Psoas muscle (tissue), 8 donors: ENCODE measurements around the gene ROR2. TPM values are rescaled to one million over a fixed set of nuclear protein-coding genes. Genes with fewer than 3 reads are reported as not detected.
"Not testable (repeated sequence)": the region's sequence is repeated elsewhere in the genome, so short reads cannot be mapped to it uniquely, and the experiment has no call there.

Experiments used
- ATAC-seq, 4 donors: fragments of 200-7000 bp; cut with Tn5 transposase; one replicate each; pipeline ENCODE4 v1.9.1; 2020; ENCODE audit warnings: moderate library complexity in 3 of 4, mild to moderate bottlenecking in 2 of 4
- DNase-seq, 2 donors: peaks; one replicate each; pipeline ENCODE4 v3.0.0-alpha.2; 2020
- H3K27ac ChIP-seq: fragments of 200-600 bp; one replicate; pipeline ENCODE4 v1.8.0; 2022
- H3K27me3 ChIP-seq, 3 donors: fragments of 200-600 bp in 1 of 3; one replicate each; pipeline versions ENCODE4 v1.6.1 to v1.8.0; 2013 to 2022; ENCODE audit warnings: low read length in 2 of 3, mild to moderate bottlenecking in 2 of 3, moderate library complexity in 1 of 3; ENCODE audit not compliant: insufficient read depth in 3 of 3
- H3K36me3 ChIP-seq, 2 donors: fragments of 200-600 bp in 1 of 2; one replicate each; pipeline versions ENCODE4 v1.6.1 to v1.8.0; 2013 to 2022; ENCODE audit warnings: low read depth in 1 of 2, mild to moderate bottlenecking in 1 of 2, moderate library complexity in 1 of 2; ENCODE audit not compliant: insufficient read depth in 1 of 2
- H3K4me1 ChIP-seq: fragments of 200-600 bp; one replicate; pipeline ENCODE4 v1.8.0; 2022
- H3K4me3 ChIP-seq: fragments of 200-600 bp; one replicate; pipeline ENCODE4 v1.8.0; 2022; ENCODE audit warnings: mild to moderate bottlenecking
- H3K9me3 ChIP-seq: fragments of 200-600 bp; one replicate; pipeline ENCODE4 v1.8.0; 2022
- WGBS, 3 donors: extraction: QIAGEN DNeasy Blood & Tissue Kit; methylation state at CpG; one replicate each; pipeline versions ENCODE4 v1.1.6 to v1.1.7; 2013; 5-methylcytosine and 5-hydroxymethylcytosine counted together
- intact Hi-C, 2 donors: fragments of 100-400 bp; cut with DNase I; formaldehyde crosslinking; loops; one replicate each; pipeline versions ENCODE4 v1.11.0 to v1.14.2; 2022
- polyA plus RNA-seq, 3 donors: library from polyadenylated mRNA; stranded (reverse); fragments of 200-250 nt; gene quantifications; one replicate each; pipeline ENCODE4 v1.2.3, GENCODE V29; 2013
- total RNA-seq, 4 donors: library from RNA; stranded (reverse); fragmentation: NEBNext Ultra II Directional in 2 of 4; extraction: Animal tissue kit (Norgen Biotek cat#: 25700) in 2 of 4; gene quantifications; one replicate each; pipeline versions ENCODE4 v1.2.1 to v1.2.4, GENCODE V29; 2021 to 2023
- TF ChIP-seq, protein P1 (sequence below): fragments of 200-600 bp; IDR thresholded peaks from one replicate; pipeline ENCODE4 v1.8.0; 2022; ENCODE audit warnings: antibody characterized with exemption
- donor health status: healthy with polysubstance abuse.
- donor health status: DM: no; HTN: no; CAD: no; lungs with moderate emphysema.
- donor health status: Bipolar disorder and iron deficiency.
- donor health status: healthy.
- donor health status: DM: yes; HTN: yes; CAD: no.
- donor health status: DM: no; HTN: no; CAD: no.
- donor health status: DM: no; HTN: no; CAD: no.
- donor health status: DM: yes; HTN: yes; CAD: no.

ROR2 gene
- total and polyA plus RNA-seq, 7 donors: 0.05 to 0.52 (median 0.15) TPM

- H3K4me1 ChIP-seq: no peaks in the 10 kb centered on the region
- H3K27me3 ChIP-seq: no peaks in the 10 kb centered on the region
- H3K36me3 ChIP-seq: no peaks in the 10 kb centered on the region
- DNase-seq (no peak), ATAC-seq (no peak)
- H3K4me3 ChIP-seq: no peak overlapping the region
- WGBS, 3 donors: 0 to 18% (median 17%) methylated on average over 1 of the region's 1 CpG
- intact Hi-C loops: no loop called here
- TF ChIP-seq, protein P1, sequence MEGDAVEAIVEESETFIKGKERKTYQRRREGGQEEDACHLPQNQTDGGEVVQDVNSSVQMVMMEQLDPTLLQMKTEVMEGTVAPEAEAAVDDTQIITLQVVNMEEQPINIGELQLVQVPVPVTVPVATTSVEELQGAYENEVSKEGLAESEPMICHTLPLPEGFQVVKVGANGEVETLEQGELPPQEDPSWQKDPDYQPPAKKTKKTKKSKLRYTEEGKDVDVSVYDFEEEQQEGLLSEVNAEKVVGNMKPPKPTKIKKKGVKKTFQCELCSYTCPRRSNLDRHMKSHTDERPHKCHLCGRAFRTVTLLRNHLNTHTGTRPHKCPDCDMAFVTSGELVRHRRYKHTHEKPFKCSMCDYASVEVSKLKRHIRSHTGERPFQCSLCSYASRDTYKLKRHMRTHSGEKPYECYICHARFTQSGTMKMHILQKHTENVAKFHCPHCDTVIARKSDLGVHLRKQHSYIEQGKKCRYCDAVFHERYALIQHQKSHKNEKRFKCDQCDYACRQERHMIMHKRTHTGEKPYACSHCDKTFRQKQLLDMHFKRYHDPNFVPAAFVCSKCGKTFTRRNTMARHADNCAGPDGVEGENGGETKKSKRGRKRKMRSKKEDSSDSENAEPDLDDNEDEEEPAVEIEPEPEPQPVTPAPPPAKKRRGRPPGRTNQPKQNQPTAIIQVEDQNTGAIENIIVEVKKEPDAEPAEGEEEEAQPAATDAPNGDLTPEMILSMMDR: no peak
- H3K27ac ChIP-seq: no peak overlapping the region
- no peaks in the 10 kb centered on the region for H3K9me3 ChIP-seq
Measured at GRCh38 chr9:91522481-91522880, 427.5 kb downstream of the ROR2 start.

DNA sequence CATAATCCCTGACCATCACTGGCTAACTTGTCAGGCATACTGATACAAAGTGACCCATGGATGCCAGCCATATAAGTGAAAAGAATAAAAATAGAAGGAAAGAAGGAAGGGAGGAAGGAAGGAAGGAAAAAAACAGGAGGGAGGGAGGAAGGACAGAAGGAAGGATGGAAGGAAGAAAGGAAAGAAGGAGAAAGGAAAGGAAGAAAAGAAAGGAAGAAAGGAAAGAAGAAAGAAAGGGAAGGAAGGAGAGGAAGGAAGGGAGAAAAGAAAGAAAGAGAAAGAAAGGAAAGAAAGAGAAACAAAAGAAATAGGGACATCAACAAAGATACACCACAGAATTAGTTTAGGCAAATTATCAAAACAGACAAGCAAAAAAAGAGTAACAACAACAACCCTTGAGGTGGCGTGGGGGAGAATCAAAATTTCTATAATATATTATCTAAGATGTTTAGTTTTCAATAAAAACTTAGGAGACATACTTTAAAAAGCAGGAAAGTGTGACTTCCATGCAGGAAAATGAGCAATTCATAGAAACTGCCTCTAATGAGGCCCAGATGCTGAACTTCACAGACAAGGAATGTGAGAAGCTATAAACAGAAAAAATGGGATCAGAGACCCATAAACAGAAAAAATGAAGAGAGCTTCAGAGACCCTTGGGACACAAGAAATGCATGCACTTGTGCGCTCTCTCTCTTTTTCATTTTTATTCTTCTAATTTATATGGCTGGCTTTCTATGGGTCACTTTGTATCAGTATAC, 430.3 kb downstream of the ROR2 start:
- DNase-seq (no peak), ATAC-seq (no peak)
- Histone ChIP-seq H3K27me3 (no peaks in the 10 kb centered on the region), H3K4me3 (no peak overlapping the region), H3K9me3 (no peaks in the 10 kb centered on the region), H3K27ac (no peak overlapping the region), H3K36me3 (no peaks in the 10 kb centered on the region), H3K4me1 (no peaks in the 10 kb centered on the region)
- WGBS, 3 donors: 74 to 81% (median 79%) methylated on average over 2 of the region's 2 CpGs
- TF ChIP-seq, protein P1: no peak
- intact Hi-C loops: no loop called here

DNA sequence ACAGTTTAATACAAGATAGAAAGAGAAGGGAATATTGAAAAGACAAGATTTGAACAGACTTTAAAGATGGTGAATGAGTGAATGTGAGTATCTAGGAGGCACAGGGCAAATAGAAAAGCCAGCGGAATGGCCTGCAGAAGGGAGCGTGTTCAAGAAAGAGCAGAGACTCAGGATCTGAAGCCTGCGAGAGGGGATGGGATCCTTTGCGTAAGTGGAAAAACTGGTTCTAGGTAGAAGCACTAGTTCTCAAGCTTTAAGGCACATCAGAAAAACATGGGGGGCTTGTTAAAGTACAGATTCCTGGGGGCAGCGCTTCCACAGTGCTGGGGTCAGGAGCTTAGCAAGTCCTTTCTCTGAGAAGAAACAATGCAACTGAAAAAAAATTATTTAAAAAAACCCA, 431.6 kb downstream of the ROR2 start:
- H3K27ac ChIP-seq: no peak overlapping the region
- no peaks in the 10 kb centered on the region for H3K4me1 ChIP-seq
- TF ChIP-seq, protein P1: no peak
- no peaks in the 10 kb centered on the region for H3K9me3 ChIP-seq
- intact Hi-C loops: no loop called here
- no peaks in the 10 kb centered on the region for H3K36me3 ChIP-seq
- no peak for DNase-seq
- 93 to 94% (median 94%) methylated on average over 5 of the region's 5 CpGs for WGBS, 3 donors
- ATAC-seq: no peak
- H3K27me3 ChIP-seq: peaks cover 0 to 6% (median 0%) of the 10 kb centered on the region in 3 donors
- H3K4me3 ChIP-seq: no peak overlapping the region

GRCh38 chr9:91517801-91518200, 432.2 kb downstream of the ROR2 start:
- intact Hi-C loops: no loop called here
- 71 to 76% (median 76%) methylated on average over 3 of the region's 3 CpGs for WGBS, 3 donors

DNA sequence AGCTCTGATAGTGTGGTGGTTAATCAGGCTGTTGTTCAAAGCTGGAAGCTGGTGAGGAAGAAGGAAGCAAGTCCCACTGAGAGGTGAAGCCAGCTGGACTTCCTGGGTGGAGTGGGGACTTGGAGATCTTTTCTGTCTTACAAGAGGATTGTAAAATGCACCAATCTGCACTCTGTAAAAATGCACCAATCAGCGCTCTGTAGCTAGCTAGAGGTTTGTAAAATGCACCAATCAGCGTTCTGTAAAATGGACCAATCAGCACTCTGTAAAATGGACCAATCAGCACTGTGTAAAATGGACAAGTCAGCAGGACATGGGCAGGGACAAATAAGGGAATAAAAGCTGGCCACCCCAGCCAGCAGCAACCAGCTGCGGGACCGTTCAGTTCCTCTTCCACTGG, 432.7 kb downstream of the ROR2 start:
- H3K27ac ChIP-seq, H3K4me1 ChIP-seq, ATAC-seq, H3K9me3 ChIP-seq, intact Hi-C loops, H3K27me3 ChIP-seq, H3K36me3 ChIP-seq, H3K4me3 ChIP-seq, DNase-seq: not testable (repeated sequence)
- 63 to 85% (median 74%) methylated on average over 4 of the region's 4 CpGs for WGBS, 3 donors

More at GRCh38 chr9:91517801-91518200, 432.2 kb downstream of the ROR2 start:
- Histone ChIP-seq H3K27ac (no peak overlapping the region), H3K36me3 (no peaks in the 10 kb centered on the region), H3K4me1 (no peaks in the 10 kb centered on the region), H3K27me3 (peaks cover 0 to 6% (median 0%) of the 10 kb centered on the region in 3 donors), H3K4me3 (no peak overlapping the region), H3K9me3 (no peaks in the 10 kb centered on the region)
- ATAC-seq (no peak), DNase-seq (no peak)
- TF ChIP-seq, protein P1: no peak
